ENCODE measurements around the gene CCL19.

Gene CCL19

DNA sequence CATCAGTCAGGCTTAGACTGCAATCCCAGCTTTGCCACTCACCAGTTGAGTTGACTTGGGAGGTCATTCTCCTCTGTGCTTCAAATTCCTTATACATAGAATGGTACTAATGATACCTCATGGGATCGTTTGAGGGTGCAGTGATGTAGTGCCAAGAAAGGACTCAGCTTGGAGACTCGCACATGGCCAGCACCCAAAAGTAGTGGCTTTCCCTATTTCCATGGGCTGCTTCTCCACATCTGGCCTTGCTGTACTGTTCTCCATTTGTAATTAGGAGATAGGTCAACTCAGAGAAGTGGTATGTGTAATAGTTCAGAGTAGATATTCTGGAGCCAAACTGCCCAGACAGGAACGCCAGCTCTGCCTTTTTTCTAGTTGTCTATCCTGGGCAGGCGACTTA, 5.5 kb downstream of the CCL19 start:
- TF ChIP-seq ZFX (IDR thresholded peaks at IDR 0.05) (no peak), CTCF (conservative IDR thresholded peaks at IDR 0.05) (no peak)
- no peak overlapping the region for H3K27ac ChIP-seq

GRCh38 chr9:34684816-34685215, 6.3 kb downstream of the CCL19 start:
- no peak overlapping the region for H3K27ac ChIP-seq
- no peak for TF ChIP-seq ZFX (IDR thresholded peaks at IDR 0.05)
- TF ChIP-seq CTCF (conservative IDR thresholded peaks at IDR 0.05), result no peak

DNA sequence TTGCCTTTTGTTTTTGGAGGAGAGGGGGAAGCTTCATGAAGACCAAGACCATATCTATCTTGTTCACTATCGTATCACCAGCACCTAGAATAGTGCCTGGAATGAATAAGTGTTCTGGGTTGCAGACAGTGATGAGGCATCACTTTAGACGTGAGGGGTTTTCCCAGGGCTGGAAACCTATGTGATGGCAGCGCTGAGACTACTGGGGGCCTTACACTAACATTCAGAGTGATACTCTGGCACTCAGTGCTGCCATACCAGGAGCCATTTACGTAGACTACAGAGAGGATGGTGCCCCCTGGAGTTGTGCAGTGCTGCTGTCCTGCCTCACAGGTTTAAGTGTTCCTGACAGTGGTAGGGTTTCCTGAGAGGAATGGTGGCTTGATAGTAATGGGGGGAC, 6.9 kb downstream of the CCL19 start:
- no peak overlapping the region for H3K27ac ChIP-seq
- no peak for TF ChIP-seq CTCF (conservative IDR thresholded peaks at IDR 0.05)
- TF ChIP-seq ZFX (IDR thresholded peaks at IDR 0.05), result no peak

DNA sequence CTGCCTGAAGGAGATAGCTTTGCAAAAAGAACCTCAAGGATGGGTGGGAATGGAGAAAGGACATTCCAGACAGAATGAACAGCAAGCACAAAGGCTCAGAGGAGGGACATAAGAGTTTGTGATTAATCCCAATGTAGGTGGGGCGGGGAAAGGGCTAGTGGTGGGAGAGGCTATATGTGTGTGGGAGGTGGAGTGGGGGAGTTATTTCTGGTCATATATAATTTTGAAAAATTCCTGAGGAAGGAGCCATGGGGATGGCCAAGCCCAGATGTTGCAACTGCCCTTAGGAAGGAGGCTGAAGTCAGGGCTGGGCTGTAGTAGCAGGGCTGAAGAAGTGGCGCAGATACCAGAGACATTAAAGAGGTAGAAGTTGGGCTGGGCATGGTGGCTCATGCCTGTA, 15.2 kb downstream of the CCL19 start:
- H3K27ac ChIP-seq, result no peak overlapping the region
- no peak for TF ChIP-seq CTCF (conservative IDR thresholded peaks at IDR 0.05)
- TF ChIP-seq ZFX (IDR thresholded peaks at IDR 0.05), result no peak

DNA sequence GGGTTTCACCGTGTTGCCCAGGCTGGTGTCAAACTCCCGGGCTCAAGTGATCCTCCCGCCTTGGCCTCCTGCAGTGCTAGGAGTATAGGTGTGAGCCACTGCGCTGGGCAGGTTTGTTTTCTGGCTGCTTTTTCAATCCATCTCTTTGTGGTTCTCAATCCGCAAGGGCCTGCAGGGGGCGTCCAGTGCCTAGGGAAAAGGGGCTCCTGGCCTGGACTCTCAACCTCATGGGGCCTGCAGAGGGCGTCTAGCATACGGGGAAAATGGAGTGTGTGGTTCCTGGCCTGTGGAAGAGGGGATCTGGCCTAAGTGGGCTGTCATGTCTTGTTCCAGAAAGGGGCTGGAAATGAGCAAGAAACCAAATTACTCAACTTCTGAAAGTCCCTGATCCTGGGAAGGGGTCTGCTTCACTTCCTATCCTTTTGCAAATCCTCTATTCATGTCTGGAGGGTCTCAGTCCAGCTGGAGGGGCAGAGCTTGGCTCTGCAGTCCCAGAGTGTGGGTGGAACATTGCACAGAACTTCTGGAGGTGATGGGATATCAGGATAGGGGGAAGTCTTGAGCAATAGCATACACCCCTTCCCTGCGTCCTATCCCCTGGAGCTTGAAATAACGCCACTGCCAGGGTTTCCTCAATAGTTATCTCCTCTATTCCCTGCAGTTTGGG, 15.9 kb downstream of the CCL19 start:
- no peak overlapping the region for H3K27ac ChIP-seq
- peak; percentile 83 for TF ChIP-seq CTCF (conservative IDR thresholded peaks at IDR 0.05)
- no peak for TF ChIP-seq ZFX (IDR thresholded peaks at IDR 0.05)

DNA sequence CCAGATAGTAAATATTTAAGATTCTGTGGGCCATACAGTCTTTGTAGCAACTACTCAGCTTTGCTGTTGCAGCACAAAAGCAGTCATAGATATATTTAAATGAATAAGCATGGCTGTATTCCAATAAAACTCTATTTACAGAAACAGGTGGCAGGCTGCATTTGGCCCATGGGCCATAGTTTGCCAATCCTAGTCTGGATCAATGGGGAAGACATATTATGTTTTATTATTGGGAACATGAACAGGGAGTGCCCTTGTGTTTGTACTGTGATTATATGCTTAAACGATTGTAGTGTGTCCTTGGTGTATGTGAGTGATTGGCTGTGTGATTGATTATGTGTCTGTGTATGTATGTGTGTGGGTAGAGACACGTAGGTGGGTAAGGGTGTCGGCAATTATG, 16.6 kb downstream of the CCL19 start:
- no peak for TF ChIP-seq ZFX (IDR thresholded peaks at IDR 0.05)
- no peak for TF ChIP-seq CTCF (conservative IDR thresholded peaks at IDR 0.05)
- no peak overlapping the region for H3K27ac ChIP-seq

DNA sequence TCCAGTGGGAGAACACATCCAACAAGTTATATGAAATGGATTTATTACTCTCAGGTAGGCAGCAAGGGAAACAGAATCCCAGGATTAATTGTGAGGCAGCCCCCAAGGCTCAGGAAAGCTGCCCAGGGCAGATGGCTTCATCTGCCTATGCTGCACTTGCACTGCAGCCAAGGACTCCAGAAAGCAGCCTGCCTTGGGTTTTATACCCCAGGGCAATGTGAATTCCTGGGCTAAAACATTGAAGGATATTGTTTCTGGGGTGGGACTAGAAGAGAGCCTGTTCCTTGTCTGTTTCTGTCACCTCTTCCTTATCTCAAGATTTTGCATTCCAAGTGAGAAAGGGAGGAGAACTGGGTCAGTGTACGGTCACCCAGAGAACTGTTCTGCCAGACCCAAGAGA, 19.8 kb downstream of the CCL19 start:
- H3K27ac ChIP-seq, result no peak overlapping the region
- TF ChIP-seq ZFX (IDR thresholded peaks at IDR 0.05), result no peak
- TF ChIP-seq CTCF (conservative IDR thresholded peaks at IDR 0.05), result no peak
